ENCODE data around the gene MB21D2.
"Not testable (repeated sequence)": the region's sequence is repeated elsewhere in the genome, so short reads cannot be mapped to it uniquely, and the experiment has no call there.

MB21D2 gene

DNA sequence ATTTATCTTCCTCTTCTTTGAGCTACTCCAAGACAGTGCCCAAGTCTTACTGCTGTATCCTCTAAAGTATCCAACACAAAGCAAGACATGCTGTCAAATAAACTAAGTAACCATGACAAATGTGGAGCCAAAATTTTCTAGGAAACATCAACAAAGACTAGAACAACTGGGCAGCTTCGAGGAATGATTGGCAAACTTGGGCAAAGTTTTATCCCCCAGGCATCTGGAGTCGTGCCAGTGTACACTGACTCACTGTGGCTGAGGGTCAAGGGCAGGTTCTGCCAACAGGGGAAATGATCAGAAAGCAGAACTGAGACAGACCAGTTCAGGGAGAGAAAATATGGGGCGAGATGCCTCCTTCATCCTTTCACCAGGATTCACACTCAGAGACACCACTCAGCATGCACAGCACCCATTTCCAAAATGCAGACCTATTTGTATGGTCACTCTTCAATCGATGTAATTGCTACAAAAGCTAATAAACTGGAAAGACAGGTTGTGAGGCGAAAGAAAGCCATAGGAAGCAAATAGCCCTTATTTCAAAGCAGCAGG is 65.8 kb downstream of the MB21D2 start:
- DNase-seq, result no peak

DNA sequence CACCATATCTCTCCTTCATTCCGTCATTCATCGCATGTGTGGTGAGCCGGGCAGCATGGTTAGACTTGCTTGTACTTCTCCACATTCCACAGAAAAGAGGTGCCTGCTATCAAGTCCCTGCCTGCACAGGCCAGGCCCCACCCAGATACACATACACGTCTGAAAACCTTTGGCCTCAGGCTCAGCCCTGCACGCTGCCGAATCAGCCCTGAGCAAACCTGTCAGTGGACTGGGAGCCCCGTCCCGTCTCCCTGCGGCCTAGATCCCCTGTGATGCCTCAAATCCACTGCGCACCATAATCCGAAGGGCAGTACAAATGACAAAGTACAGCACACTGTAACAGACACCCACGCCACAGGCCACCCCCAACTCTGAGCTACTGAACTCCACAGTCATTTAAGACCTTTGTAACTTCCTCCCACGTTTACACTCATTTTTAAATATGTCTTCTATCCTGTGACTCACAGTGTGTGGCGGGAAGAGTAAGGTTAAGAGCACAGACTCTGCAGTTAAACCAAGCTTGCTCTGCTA is 67.1 kb downstream of the MB21D2 start:
- peak; percentile 62 to 71 for DNase-seq

DNA sequence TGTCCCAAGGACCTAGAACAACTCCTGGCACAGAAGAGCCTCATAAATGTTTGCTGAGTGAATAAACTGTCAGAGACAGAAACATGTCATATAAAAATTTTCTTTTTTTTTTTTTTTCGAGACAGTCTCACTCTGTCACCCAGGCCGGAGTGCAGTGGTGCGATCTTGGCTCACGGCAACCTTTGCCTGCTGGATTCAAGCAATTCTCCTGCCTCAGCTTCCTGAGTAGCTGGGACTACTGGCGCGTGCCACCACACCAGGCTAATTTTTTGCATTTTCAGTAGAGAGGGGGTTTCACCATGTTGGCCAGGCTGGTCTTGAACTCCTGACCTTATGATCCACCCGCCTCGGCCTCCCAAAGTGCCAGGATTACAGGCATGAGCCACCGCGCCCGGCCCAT is 67.8 kb downstream of the MB21D2 start:
- DNase-seq, result not testable (repeated sequence)

DNA sequence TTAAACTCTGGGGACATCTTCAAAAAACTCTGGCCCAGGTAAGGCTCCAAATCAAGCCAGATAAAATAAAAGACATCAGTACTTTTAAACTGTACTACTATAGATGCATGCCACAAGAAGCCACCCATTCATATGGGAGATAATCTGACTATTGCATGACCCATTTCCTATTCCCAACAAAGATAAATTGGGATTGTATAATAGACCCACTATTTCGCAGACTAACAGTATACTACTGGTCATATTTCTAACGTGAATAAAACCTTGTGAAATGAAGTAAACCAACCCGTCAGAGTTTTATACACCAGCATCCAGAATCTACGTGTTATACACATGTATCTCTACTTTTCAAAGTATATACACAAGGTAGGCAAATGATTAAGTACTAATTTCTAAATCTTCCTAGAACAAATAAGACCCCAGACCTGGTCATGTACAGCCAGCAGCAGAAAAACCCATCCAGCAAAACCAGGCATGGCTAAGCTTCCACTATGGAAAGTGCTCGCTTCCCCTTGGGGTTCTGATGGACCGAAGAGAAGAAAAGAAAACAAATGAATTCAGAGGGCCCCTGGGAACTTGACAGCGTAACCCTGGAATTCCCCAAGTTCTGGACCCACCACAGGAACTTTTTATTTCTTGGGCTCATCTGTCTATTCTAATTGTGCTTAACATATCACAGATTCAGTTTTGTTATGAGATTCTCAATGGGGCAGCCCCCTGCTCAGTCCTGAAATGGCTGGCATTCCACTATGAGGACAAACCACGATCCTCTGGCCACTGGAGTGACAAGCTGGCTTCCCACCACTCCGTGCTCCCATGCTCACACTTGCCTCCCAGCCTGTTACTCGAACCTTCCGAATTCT is 69.1 kb downstream of the MB21D2 start:
- DNase-seq, result no peak

DNA sequence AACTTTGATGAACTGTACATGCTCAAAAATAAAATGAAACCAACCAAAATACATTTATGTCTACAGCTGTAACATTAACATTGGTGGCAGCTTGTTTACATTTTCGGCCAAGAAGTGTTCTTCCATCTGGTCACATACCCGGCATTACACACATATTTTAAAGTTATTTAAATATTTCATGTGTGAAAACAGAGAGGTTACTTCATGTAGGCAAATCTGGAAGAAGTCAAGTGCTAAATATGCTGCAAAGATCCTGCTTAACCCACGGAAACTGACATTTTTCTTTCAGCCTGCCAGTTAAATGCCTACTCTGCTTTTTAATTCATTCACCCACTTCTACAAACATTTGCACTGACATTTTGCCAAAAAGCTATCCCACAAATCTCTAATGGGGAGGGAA is 69.7 kb downstream of the MB21D2 start:
- DNase-seq, result no peak

DNA sequence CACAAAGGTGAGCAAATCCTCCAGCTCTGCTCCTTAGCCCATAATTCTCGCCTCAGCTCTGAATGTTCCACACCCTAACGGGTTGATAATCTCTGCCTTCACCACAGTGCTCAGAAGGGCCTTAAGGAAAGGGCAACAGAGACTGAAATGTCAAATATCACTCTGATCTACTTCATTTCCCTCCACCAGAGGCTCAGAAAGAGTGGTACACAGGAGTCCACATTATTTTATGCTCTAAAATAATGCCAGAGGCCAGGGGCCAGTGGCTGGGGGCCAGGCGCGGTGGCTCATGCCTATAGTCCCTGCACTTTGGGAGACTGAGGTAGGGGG is 72.2 kb downstream of the MB21D2 start:
- DNase-seq, result no peak

DNA sequence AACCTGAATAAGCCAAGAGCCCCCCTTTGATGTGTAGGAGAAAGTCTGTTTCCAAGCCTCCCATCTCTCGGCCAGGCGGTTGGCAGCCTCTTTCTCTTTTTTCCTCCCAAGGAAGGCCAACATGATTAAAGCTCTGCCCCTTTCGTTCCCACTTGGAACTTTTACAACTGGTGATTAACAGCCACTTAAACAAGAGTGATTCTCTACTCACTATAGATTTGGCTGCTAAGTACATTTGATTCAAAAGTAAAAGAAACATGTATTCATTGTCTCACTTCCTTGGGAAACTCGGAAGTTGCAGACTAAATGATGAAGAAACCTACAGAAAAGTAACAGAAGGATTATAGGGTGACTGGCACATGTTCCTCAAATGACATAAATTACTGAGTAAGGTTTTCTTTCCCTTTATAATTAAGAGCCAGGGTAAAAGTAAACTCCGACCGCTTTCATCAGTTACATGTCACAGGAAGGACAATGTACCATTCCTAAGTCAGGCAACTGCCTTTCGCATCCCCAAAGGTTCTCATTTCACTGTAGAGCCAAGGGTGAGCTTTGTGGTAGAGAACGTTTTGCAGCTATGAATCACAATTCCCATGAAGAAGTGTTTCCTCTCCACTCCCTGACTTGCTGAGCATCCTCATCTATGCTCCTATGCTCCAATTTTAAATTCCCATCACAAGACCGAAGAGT is 72.7 kb downstream of the MB21D2 start:
- no peak for DNase-seq

DNA sequence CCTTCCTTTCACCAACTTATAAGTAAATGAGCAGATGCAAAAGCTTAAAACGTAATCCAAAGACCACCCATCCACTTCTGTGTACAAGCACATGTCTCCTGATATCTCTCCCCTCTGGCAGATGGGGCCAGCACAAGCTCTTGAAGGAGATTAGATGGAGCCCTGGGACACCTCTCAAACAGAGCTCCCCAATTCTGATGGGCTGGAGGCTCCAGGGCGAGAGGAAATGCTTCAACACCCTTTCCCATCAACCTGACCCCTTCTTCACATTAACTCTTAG is 73.2 kb downstream of the MB21D2 start:
- no peak for DNase-seq

DNA sequence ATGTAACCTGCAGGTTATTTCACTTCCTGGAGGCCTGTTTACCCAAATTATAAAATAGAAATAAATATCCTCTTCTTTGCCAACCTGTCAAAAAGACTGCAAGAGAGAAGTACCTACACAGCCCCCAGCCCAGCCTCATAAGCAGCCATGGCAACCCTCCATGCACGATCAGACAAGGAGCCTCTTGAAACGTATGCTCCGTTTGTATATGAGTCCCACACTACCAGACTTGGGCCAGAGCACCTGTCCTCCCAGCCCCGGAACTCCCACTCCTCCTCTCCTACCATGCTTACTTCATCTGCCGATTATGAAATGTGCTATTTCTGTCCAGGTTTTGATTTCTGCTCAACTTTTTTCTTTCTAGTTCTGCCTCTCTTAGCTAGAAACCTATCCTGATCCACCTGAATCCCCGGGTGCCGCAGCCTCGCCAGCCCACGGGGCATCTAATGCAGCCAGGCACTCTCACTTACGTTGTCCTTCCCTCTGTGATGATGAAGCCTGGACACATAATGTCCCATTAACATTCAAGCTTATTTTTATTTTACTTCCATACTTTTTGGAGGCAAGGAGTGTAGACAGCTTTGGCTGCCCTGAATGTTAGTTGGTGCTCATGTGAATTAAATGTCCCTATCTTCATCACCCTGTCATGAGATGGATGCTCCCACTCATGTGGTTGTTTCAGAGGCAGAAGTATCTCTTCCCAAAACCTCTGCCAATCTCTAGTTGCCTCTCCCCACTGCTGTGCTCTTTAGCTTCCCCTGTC is 73.8 kb downstream of the MB21D2 start:
- DNase-seq, result no peak

DNA sequence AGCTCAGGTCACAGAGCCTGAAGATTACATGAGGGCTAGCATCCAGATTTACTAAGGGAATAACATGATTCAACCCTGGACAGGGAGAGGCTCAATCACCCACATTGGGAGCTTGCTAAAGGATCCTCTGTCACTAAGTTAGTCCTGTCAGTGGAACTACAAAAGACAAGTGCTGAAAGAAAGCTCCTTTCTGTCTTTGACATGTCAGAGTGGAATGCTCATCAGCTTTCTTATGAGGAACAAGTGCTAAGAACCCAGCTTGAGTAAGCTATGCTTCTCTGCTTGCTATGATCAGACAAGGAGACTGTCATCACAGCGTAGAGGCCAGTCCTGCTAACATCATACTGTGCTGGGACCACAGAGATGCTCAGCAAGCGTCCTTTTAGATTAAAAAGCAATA is 74.5 kb downstream of the MB21D2 start:
- DNase-seq, result no peak

DNA sequence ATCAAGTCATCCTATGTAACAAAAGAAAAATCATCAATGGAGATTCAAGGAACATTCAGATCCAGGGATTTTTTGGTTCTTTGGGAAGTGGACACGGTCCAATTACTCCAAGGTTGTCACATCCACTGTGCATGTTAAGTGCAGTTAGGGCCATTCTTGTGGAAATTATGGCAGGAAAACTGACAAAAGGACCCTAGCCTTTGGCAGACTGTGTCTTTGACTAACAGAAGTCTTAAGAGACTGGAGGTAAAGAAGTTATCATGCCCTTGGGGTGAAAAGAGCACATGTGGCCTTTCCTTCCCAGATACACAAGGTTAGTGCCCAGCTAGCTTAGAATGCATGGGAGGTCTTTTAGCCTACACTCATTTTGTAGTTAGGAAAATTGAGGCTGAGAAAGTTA is 74.9 kb downstream of the MB21D2 start:
- no peak for DNase-seq

DNA sequence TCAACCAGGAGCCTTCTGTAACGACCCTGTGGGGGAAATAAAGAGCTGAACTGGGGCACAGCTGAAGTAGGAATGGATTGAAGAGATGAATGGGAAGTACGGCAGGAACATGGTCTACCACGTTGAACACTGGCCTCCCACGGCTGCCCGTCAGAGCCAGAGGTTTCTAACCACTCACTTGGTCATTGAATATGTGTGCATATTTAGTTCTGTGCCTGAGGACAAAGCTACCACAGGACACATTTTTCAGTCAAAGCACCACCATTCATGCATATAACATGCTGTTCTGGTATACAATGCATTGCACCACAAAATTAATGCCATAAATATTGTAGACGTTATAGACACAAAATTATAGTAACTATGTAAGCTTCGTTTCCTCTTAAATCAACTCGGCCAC is 75.5 kb downstream of the MB21D2 start:
- DNase-seq, result no peak

DNA sequence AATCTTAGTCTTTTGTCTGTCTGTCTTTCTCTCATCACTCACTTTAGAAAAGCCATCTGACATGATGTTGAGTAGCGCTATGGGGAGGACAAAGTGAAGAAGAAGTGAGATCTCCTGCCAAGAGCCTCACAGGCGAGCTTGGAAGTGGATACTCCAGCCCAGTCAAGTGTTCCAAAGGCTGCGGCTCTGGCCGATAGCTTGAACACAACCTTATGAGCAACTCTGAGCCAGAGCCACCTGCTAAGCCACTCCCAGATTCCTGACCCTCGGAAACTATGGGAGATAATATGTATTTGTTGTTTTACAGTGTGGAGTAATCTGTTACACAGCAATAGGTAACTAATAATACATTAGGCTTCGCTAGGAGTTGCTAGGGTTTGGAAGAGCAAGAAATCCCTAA is 76.2 kb downstream of the MB21D2 start:
- DNase-seq, result no peak

DNA sequence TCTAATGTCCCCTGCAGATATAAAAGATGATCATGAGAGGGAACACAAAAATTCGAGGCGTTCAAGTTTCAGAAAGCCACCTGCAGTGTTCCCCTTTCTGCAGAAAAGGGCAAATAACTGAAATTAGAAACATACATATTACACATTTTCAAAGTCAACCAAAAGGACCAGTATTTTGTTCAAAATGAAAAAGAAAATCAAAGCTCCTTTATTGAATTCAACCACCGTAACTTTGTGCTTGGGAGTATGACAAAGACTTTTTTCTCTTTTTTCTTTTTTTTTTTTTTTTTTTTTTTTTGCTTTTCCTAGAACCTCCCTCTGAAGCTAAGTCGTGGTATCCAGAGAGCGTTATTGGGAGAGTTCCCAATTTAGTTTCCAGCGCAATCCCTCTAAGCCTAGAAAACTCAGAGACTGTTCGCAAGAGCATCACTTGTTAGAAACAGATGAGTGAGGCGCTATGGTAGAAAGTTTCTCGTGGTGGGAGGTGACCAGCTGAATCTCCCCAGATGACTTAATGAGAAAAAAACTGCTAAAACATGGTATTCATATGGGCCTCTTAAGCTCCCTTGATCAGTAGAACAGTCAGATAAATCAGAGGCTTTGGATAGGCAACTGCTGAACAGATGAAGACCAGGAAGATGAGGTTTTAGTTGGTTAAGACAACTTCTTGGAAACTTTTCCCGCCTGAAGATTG is 77.4 kb downstream of the MB21D2 start:
- DNase-seq, result no peak

DNA sequence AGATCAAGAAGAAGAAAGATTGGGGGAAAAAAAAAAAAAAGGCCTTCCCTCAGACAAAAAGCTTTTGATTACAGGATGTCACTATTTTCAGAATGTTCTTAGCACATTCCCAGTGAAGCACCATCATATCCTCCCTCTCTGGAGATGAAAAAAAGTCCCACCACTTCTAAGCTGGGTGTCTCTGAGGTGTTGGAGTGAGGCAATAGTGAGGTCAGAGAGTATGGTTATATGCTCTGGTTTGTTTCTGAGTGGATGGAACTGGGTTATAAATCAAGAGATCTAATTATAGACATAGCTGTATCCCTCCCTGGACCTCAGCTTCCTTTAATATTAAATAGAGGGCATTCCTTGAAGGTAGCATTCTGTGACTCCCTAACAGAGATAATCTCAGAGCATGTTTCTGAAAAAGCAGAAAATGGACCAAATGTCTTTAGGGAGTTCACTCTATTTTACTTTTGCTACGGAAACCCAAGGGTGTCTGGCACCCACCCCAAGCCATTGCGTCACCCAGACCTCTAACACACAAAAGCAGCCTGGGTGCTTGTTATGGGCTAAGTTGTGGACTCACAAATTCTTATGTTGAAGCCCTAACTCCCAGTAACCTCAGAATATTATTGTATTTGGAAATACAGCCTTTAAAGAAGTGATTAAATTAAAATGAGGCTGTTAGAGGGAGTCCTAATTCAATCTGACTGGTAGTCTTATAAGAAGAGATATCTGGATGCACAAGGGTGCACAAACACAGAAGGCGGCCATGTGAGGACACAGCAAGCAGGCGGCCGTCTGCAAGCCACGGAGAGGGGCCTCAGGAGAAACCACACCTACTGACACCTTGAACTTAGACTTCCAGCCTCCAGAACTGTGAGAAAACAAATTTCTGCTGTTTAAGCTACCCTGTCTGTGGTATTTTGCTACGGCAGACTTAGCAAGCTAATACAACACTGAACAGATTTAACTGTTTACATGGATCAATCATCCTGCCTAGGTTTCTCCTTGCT is 81.5 kb downstream of the MB21D2 start:
- no peak for DNase-seq

DNA sequence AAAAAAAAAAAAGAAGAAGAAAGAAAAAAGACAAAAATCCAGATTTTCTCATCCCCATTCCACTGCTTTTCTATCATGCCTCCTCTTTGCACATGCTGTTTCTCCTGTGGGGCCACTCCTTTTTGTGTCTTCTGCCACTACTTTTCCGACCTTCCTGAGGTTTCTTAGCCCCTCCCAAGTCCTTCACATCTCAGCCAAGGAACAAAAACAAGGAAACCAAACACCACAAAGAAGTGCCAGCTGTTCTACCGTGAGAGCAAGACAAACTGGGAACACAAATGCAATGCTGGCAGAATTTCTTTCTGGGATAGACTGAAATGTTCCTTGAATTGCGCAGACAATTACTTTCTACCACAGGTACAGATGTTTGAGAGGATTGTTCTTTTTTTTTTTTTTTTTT is 83.2 kb downstream of the MB21D2 start:
- no peak for DNase-seq

DNA sequence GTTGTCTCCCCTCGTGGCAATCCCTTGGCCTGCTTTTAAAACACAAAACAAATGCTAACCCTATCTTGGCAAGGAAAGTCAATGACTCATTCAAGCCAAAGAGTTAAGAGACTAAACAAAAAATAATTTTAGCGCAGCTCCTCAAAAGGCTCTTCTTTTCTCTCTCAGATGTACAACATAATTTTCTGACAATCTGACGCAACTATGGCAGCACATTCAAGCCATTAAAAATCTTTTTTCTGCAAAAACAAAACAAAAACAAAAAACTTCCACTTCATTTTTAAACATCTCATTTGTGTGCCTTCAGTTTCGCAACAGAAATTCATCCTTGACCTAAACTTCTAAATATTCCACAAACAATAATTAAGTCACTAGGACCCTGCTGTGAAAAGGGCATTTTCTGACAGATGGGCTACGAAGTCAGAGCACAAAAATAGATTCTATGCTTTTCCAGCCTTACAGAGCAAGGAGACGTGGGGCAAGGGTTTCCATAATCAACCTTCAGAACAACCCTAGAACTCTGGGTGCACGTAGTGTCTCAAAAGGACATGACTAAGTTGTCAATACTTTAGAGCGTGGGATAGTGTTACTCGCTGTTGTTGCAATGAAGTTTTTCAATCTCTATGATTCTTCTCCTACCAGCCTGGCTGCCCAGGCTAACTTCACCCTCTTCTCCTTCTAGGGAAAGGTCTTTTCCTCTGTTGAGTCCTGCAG is 84.3 kb downstream of the MB21D2 start:
- no peak for DNase-seq

DNA sequence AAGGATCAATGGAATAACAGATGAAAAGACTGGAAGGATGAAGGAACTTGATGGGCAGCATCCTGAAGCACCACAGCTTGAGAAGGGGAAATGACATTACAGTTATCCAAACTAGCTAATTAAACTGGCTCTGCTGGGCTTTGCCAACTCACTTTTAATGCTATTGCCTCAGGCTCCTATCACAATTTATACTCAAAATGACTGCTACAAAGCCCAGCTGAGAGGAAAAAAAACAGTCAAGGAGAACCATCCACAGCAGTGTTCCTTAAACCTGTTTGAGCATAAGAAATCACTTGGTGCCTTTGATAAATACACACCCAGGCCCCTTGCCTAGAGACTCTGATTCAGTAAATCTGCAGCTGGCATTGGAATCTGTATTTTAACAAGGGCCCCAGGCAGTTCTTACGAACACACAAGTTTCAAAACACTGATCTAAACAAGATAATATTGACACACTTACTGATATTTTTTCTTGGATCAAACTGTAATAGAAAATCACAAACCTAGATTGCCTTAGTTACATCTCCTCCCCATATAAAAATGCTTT is 85.8 kb downstream of the MB21D2 start:
- DNase-seq, result no peak

DNA sequence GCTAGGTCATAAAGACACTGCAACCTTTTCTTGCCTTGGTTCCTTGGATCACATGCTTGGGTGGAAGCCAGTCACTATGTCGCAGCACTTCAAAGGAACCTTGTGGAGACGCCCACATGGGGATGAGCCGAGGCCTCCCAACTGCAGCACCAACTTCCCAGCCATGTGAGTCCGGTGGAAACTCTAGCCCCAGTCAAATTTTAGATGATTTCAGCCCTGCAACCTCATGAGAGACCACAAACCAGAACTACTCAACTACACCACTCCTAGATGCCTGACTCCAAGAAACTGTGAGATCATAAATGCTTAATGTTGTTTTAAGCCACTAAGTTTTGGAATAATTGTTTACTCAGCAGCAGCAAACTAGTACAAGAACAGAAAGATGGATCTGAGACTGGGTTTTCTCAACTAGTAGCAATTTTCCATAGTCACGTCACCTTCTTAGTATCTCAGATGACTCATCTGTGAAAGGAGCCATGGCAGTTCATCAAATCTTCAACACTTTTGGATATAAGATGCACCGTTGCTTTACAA is 86.5 kb downstream of the MB21D2 start:
- DNase-seq, result peak in 1 of 2 experiments; percentile 48

Measured in activated T-cell treated with anti-CD3 and anti-CD28 coated beads, Interleukin-2, amount 50 U/mL, for 48 hours (primary cell).